ENCODE results near the gene DNM1.

DNA sequence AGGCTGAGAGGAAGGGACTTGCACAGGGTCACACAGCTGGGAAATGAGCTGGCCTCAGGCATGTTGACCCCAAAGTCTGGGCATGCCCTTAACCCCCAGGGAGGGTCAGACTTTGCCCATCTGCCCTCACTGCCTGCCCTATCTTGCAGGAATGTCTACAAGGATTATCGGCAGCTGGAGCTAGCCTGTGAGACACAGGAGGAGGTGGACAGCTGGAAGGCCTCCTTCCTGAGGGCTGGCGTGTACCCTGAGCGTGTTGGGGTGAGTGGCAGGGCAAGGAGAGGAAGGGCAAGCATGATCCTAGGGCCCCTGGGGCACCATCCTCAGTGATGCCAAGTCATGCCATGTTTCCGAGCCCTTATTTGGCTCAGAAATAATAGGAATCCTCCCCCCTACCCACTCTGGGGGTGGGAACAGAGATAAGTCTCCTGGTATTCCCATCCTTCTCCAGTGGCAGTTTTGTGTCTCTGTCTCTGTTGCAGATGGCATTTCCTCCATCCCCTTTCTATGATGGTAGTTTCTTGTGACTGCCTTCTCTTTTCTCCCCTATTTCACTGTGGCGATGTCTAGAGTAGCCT, 44.1 kb downstream of the DNM1 start:
- TF ChIP-seq, protein P1, sequence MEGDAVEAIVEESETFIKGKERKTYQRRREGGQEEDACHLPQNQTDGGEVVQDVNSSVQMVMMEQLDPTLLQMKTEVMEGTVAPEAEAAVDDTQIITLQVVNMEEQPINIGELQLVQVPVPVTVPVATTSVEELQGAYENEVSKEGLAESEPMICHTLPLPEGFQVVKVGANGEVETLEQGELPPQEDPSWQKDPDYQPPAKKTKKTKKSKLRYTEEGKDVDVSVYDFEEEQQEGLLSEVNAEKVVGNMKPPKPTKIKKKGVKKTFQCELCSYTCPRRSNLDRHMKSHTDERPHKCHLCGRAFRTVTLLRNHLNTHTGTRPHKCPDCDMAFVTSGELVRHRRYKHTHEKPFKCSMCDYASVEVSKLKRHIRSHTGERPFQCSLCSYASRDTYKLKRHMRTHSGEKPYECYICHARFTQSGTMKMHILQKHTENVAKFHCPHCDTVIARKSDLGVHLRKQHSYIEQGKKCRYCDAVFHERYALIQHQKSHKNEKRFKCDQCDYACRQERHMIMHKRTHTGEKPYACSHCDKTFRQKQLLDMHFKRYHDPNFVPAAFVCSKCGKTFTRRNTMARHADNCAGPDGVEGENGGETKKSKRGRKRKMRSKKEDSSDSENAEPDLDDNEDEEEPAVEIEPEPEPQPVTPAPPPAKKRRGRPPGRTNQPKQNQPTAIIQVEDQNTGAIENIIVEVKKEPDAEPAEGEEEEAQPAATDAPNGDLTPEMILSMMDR (IDR thresholded peaks at IDR 0.05): no peak
- no peak for TF ChIP-seq POLR2A (IDR thresholded peaks at IDR 0.05)
